ENCODE data around the gene MYH14. TPM values are rescaled to one million over a fixed set of nuclear protein-coding genes. Genes with fewer than 3 reads are reported as not detected.

Gene MYH14
- total RNA-seq, 3 donors from 2014 or later = 16.6 to 24.7 (median 19.3) TPM

DNA sequence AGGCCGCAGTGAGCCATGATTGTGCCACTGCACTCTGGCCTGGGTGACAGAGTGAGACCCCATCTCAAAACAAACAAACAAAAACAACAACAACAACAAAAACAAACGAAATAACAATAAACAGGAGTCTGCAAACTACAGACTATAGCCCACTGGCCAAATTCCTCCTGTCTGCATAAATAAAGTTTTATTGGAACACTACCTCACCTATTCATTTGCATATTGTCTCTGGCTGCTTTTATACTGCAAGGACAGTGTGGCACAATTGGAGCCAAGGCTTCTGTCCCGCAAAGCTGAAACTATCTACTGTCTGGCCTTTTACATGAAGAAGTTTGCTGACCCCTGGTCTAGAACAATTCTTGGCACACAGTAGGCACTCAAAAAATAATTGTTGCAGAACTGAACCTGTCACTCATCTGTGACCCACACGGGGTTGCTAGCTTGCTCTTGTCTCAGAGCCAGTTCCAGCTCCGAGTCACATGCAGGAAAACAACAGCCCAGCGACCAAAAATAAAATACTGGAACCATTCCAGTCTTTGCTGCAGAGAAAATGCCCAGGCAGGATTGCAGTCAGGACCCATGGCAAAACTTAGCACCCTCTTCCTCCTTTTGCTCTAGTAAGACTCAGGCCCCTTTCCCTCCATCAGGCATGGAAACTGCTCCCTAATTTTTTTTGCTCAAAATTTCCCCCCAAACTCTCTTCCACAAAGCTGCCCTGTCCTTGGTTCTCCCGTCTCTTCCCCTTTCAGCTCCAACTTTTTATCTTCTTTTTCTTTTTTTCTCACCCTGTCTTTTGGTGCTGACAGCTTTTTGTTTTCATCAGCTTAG is 4.8 kb upstream of the MYH14 start:
- peak overlapping the region; percentile 37 to 58 for H3K27ac ChIP-seq
- peaks cover 0 to 22% of the 10 kb centered on the region in 2 donors for H3K27me3 ChIP-seq
- no peak for DNase-seq (ENCODE audit: low spot score in 2 of 2)
- peaks cover 0 to 11% of the 10 kb centered on the region in 2 donors for H3K4me1 ChIP-seq
- no peaks in the 10 kb centered on the region for H3K36me3 ChIP-seq
- intact Hi-C loops (cut with DNase I; ENCODE audit: low total_unique reads) = no loop called here
- H3K4me3 ChIP-seq = no peak overlapping the region
- H3K9me3 ChIP-seq = no peaks in the 10 kb centered on the region
- TF ChIP-seq, protein P1, sequence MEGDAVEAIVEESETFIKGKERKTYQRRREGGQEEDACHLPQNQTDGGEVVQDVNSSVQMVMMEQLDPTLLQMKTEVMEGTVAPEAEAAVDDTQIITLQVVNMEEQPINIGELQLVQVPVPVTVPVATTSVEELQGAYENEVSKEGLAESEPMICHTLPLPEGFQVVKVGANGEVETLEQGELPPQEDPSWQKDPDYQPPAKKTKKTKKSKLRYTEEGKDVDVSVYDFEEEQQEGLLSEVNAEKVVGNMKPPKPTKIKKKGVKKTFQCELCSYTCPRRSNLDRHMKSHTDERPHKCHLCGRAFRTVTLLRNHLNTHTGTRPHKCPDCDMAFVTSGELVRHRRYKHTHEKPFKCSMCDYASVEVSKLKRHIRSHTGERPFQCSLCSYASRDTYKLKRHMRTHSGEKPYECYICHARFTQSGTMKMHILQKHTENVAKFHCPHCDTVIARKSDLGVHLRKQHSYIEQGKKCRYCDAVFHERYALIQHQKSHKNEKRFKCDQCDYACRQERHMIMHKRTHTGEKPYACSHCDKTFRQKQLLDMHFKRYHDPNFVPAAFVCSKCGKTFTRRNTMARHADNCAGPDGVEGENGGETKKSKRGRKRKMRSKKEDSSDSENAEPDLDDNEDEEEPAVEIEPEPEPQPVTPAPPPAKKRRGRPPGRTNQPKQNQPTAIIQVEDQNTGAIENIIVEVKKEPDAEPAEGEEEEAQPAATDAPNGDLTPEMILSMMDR (IDR thresholded peaks at IDR 0.05) = no peak
- TF ChIP-seq POLR2A (IDR thresholded peaks at IDR 0.05) (no peak), POLR2AphosphoS5 (IDR thresholded peaks at IDR 0.05) (no peak)

DNA sequence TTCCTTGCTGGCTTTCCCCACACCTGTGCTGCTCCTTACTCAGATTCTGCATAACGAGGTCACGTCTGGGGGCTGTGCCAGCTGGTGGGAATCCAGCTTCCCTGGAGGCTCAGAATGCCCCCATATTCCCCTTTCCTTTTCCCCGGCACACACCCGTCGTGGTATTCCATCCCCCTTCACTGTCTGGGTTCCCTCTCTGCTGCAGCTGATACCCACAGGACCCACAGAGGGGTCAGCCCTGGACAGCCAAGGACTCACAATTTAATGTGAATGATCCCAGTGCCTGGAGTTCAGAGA is 4.2 kb upstream of the MYH14 start:
- H3K4me3 ChIP-seq = no peak overlapping the region
- H3K27me3 ChIP-seq = peaks cover 0 to 25% of the 10 kb centered on the region in 2 donors
- no peaks in the 10 kb centered on the region for H3K9me3 ChIP-seq
- H3K27ac ChIP-seq = peak overlapping the region in 1 of 2 donors; percentile 37
- TF ChIP-seq POLR2AphosphoS5 (IDR thresholded peaks at IDR 0.05) (no peak), POLR2A (IDR thresholded peaks at IDR 0.05) (no peak)
- TF ChIP-seq, protein P1 (IDR thresholded peaks at IDR 0.05) = no peak
- peaks cover 0 to 11% of the 10 kb centered on the region in 2 donors for H3K4me1 ChIP-seq
- no peak for DNase-seq (ENCODE audit: low spot score in 2 of 2)
- no peaks in the 10 kb centered on the region for H3K36me3 ChIP-seq
- intact Hi-C loops (cut with DNase I; ENCODE audit: low total_unique reads) = no loop called here

DNA sequence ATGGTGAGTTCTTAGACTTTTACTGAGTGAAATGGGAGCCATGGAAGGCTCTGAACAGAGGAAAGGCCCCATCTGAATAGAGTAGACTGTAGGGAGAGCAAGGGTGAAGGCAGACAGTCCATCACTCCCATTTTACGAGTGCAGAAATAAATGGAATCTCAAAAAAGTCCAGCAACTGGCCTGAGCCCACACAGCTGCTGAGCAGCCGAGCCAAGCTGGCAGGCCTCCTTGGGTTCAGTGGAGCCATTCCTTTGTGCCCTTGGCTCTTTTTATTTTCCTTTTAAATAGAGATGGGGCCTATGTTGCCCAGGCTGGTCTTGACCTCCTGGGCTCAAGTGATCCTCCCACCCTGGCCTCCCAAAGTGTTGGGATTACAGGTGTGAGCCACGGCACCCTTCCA is 1.0 kb upstream of the MYH14 start:
- no peaks in the 10 kb centered on the region for H3K36me3 ChIP-seq
- H3K4me1 ChIP-seq = peaks cover 0 to 11% of the 10 kb centered on the region in 2 donors
- TF ChIP-seq POLR2AphosphoS5 (IDR thresholded peaks at IDR 0.05) (no peak), POLR2A (IDR thresholded peaks at IDR 0.05) (no peak)
- TF ChIP-seq, protein P1 (IDR thresholded peaks at IDR 0.05) = no peak
- intact Hi-C loops (cut with DNase I; ENCODE audit: low total_unique reads) = no loop called here
- no peaks in the 10 kb centered on the region for H3K9me3 ChIP-seq
- no peak overlapping the region for H3K27ac ChIP-seq
- no peak for DNase-seq (ENCODE audit: low spot score in 2 of 2)
- no peak overlapping the region for H3K4me3 ChIP-seq
- H3K27me3 ChIP-seq = peaks cover 0 to 30% of the 10 kb centered on the region in 2 donors

DNA sequence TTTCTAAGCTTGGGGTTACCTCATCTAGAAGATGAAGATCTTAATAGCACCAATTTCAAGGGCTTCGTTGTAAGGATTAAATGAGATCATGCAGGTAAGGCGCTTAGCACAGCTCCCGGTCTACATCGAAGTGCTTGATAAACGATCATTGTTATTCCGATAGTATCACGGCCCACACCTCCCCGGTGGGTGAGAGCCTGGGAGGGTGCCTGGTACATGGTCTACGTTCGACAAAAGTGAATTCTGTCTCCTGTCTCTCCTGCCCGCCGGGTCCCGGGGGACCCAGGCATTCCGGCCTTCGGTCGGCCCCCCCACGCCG is 501 bp upstream of the MYH14 start:
- TF ChIP-seq POLR2AphosphoS5 (IDR thresholded peaks at IDR 0.05) = no peak
- no peak for TF ChIP-seq POLR2A (IDR thresholded peaks at IDR 0.05)
- H3K9me3 ChIP-seq = no peaks in the 10 kb centered on the region
- intact Hi-C loops (cut with DNase I; ENCODE audit: low total_unique reads) = no loop called here
- H3K27me3 ChIP-seq = peaks cover 0 to 30% of the 10 kb centered on the region in 2 donors
- H3K36me3 ChIP-seq = no peaks in the 10 kb centered on the region
- peak overlapping the region in 1 of 2 donors; percentile 97 for H3K27ac ChIP-seq
- H3K4me1 ChIP-seq = peaks cover 0 to 11% of the 10 kb centered on the region in 2 donors
- DNase-seq (ENCODE audit: low spot score in 2 of 2) = no peak
- H3K4me3 ChIP-seq = peak overlapping the region in 2 of 3 donors; percentile 62 to 83

DNA sequence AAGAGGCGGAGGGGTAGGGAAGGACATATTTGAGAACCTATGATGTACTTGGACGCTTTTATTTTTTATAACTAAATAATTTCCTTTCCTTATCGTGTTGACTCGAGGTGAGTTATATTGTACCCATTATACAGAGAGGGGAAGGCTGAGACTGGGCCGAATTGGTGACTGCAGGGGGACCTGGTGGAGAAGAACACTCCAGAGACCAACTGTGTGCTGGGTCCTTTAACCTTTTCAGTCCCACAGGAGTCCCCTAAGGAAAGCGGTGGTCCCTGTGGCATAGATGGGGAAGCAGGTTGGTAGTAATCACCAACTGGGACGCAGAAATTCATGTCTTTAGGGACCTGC is 633 bp downstream of the MYH14 start:
- Histone ChIP-seq H3K36me3 (no peaks in the 10 kb centered on the region), H3K9me3 (no peaks in the 10 kb centered on the region), H3K4me1 (peaks cover 0 to 4% of the 10 kb centered on the region in 2 donors), H3K27me3 (peaks cover 0 to 30% of the 10 kb centered on the region in 2 donors), H3K27ac (peak overlapping the region in 1 of 2 donors; percentile 97), H3K4me3 (peak overlapping the region in 2 of 3 donors; percentile 62 to 83)
- TF ChIP-seq, protein P1 (IDR thresholded peaks at IDR 0.05) = no peak
- no peak for TF ChIP-seq POLR2A (IDR thresholded peaks at IDR 0.05)
- no peak for TF ChIP-seq POLR2AphosphoS5 (IDR thresholded peaks at IDR 0.05)
- intact Hi-C loops (cut with DNase I; ENCODE audit: low total_unique reads) = no loop called here
- DNase-seq (ENCODE audit: low spot score in 2 of 2) = no peak

Data from breast epithelium (tissue), 4 donors.